ENCODE data around the gene DCAF15. TPM values are rescaled to one million over a fixed set of nuclear protein-coding genes. Genes with fewer than 3 reads are reported as not detected.

Gene DCAF15
- total RNA-seq, 1 donor from 2014 or later, result 35.1 TPM

GRCh38 chr19:13981467-13981866, 29.2 kb downstream of the DCAF15 start:
- intact Hi-C loops (cut with DNase I), result no loop called here
- no peak for DNase-seq
- no peak for ATAC-seq
- Histone ChIP-seq H3K9me3 (no peaks in the 10 kb centered on the region), H3K4me3 (no peak overlapping the region), H3K4me1 (peaks cover 29% of the 10 kb centered on the region), H3K27ac (no peak overlapping the region), H3K27me3 (no peaks in the 10 kb centered on the region), H3K36me3 (peaks cover 6% of the 10 kb centered on the region)
- TF ChIP-seq CTCF (IDR thresholded peaks at IDR 0.05), result no peak

GRCh38 chr19:13981988-13982501, 29.7 kb downstream of the DCAF15 start:
- no peaks in the 10 kb centered on the region for H3K9me3 ChIP-seq
- ATAC-seq (no peak), DNase-seq (no peak)
- no peak overlapping the region for H3K4me3 ChIP-seq
- no peak for TF ChIP-seq CTCF (IDR thresholded peaks at IDR 0.05)
- peaks cover 3% of the 10 kb centered on the region for H3K36me3 ChIP-seq
- intact Hi-C loops (cut with DNase I), result no loop called here
- H3K4me1 ChIP-seq, result peaks cover 35% of the 10 kb centered on the region
- no peak overlapping the region for H3K27ac ChIP-seq
- no peaks in the 10 kb centered on the region for H3K27me3 ChIP-seq

- intact Hi-C loops (cut with DNase I), result no loop called here
- Histone ChIP-seq H3K4me3 (no peak overlapping the region), H3K36me3 (peaks cover 3% of the 10 kb centered on the region), H3K4me1 (peaks cover 42% of the 10 kb centered on the region), H3K27me3 (no peaks in the 10 kb centered on the region), H3K9me3 (no peaks in the 10 kb centered on the region), H3K27ac (no peak overlapping the region)
- no peak for DNase-seq
- no peak for TF ChIP-seq CTCF (IDR thresholded peaks at IDR 0.05)
- ATAC-seq, result no peak
Measured at GRCh38 chr19:13982773-13983172, 30.5 kb downstream of the DCAF15 start.

- no peaks in the 10 kb centered on the region for H3K27me3 ChIP-seq
- no peaks in the 10 kb centered on the region for H3K9me3 ChIP-seq
- DNase-seq (no peak), ATAC-seq (no peak)
- intact Hi-C loops (cut with DNase I), result no loop called here
- H3K36me3 ChIP-seq, result peaks cover 3% of the 10 kb centered on the region
- peaks cover 45% of the 10 kb centered on the region for H3K4me1 ChIP-seq
- no peak overlapping the region for H3K4me3 ChIP-seq
- TF ChIP-seq CTCF (IDR thresholded peaks at IDR 0.05), result no peak
- no peak overlapping the region for H3K27ac ChIP-seq
Measured at GRCh38 chr19:13983213-13983889, 31.0 kb downstream of the DCAF15 start.

GRCh38 chr19:13984186-13984585, 31.9 kb downstream of the DCAF15 start:
- Histone ChIP-seq H3K9me3 (no peaks in the 10 kb centered on the region), H3K27ac (no peak overlapping the region), H3K4me1 (peaks cover 40% of the 10 kb centered on the region), H3K4me3 (no peak overlapping the region), H3K36me3 (peaks cover 3% of the 10 kb centered on the region), H3K27me3 (no peaks in the 10 kb centered on the region)
- ATAC-seq (no peak), DNase-seq (no peak)
- TF ChIP-seq CTCF (IDR thresholded peaks at IDR 0.05), result no peak
- intact Hi-C loops (cut with DNase I), result no loop called here
